GM12873 (cell line): ENCODE measurements around the gene OR1F1.

Experiments
- CTCF ChIP-seq: IDR thresholded peaks from 2 replicates; pipeline ENCODE4 v1.5.1; 2012; ENCODE audit warnings: low read depth, mild to moderate bottlenecking, moderate library complexity, low read length, control low read depth; ENCODE audit not compliant: insufficient read depth; ENCODE audit errors: missing control alignments

Gene OR1F1

GRCh38 chr16:3152991-3153368 is 35.0 kb upstream of the OR1F1 start:
- no peak for TF ChIP-seq CTCF

GRCh38 chr16:3155181-3155580 is 32.8 kb upstream of the OR1F1 start:
- no peak for TF ChIP-seq CTCF

DNA sequence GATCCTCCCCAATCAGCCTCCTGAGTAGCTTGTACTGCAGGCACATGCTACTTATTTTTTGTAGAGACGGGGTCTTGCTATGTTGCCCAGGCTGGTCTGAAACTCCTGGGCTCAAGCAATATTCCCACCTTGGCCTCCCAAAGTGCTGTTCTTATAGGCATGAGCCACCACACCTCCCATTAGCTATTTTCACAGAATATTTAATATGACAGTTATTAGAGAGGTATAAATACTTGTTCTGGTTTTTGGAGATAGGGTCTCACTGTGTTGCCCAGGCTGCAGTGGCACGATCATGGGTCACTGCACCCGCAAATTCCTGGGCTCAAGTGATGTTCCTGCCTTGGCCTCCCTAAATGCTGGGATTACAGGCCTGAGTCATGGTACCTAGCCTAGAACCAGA is 32.0 kb upstream of the OR1F1 start:
- TF ChIP-seq CTCF, result no peak

DNA sequence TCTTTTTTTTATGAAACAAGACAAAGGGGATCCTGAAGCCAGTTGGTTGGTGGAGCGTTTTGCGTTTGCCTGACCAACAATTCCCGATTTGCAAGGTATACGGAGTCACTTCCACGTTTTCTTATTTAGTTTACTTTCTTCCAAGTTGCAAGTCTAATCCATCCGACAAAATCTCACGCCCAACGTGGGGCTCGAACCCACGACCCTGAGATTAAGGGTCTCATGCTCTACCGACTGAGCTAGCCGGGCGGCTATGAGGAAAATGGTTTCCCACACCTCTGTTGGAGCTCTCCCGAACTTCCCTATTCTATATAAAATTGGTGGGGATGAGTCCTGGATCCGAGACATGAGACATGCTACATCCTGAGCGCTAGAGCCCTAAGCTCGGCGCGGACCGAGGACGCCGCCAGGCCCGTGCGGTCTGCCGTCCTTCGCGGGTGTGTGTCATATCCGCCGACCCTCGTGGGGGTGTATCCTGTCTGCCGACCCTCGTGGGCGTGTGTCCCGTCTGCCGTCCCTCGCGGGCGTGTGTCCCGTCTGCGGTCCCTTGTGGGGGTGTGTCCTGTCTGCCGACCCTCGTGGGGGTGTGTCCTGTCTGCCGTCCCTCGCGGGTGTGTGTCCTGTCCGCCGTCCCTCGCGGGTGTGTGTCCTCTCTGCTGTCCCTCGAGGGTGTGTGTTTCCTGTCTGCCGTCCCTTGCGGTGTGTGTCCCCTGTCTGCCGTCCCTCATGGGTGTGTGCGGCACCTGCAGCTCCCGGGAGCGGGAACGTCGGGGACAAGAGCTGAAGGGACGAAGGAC is 30.6 kb upstream of the OR1F1 start:
- no peak for TF ChIP-seq CTCF

DNA sequence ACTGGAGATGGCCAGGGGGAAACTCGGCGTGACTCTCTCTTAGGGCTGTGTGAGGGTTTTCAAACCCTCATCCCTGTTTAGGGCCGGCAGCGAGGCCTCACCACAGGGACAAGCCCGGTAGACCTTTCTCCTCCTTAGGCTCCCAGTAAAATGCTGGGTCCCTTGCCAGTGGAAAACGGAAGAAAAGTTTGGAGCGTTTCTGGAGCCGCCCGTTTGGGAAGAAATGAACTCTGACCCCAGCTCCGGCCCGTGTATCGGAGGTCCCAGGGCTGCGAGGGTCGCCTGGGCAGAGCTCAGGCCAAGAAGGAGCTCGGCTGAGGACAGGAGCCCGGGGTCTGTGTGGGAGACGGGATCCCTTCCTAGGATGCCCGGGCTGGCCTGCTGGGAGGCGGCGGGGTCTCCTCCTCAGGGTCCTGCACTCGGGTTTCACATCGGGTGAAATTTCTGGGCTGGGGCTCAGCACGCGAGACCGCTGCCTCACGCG is 29.9 kb upstream of the OR1F1 start:
- TF ChIP-seq CTCF, result no peak

DNA sequence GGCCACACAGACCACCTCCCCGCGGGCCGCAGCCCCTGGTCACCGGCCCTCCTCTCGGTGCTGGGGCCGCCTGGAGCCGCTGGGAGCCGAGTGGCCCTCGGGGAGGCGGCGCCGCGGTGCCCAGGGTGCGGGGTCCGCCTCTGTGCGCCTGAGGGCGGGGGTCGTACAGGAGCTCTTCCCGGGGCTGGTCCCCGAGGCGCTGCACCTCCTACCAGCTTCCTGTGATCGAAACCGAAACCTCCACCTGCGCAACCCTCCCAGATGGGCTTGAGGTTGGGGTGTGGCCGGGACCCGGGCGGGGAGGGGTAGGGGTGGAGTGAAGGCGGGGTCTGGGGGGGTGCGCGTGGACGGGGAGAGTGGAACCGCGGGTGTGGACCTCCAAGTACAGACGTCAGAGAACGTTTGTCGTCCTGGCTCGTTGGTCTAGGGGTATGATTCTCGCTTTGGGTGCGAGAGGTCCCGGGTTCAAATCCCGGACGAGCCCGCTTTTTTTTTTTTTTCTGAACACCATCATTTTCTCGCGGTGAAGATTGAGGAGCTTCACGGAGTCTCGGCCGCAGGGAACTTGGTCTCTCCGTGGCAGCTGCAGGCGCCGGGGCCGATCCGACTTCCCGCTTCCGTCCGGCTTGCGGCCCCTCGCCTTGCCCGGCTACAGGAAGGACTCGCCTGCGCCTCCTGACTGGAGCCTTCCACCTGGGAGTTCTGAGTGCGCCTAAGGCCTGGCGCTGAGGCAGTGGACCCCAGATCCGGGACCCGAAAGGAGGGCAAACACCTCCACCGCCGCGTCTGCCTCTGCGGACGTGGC is 29.3 kb upstream of the OR1F1 start:
- no peak for TF ChIP-seq CTCF
